GM12872 (cell line): Measurements from ENCODE around the gene KYAT1.
A peak's percentile ranks its signal among the peaks of the same experiment; 100 is the strongest.

Experiments
- TF ChIP-seq, protein P1 (sequence below): IDR thresholded peaks from 3 replicates; pipeline ENCODE4 v1.5.1; 2011; ENCODE audit warnings: low read depth, mild to moderate bottlenecking, low read length, moderate library complexity; ENCODE audit not compliant: insufficient read depth

The KYAT1 gene

DNA sequence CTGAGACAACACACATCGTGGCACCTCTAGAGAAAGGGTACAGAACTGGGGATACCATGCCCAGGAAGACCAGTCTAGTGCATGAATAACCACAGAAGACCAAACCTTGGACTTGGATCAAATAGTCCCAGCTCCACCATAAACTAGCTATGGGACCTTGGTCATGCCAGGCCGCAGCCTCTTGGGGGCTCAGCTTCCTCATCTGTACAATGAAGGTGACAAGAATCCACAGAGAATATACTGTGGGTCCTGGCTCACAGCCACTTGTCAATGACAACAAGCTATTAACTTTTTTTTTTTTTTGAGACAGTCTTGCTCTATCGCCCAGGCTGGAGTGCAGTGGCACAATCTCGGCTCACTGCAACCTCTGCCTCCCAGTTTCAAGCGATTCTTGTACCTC lies 3.9 kb downstream of the KYAT1 start:
- TF ChIP-seq, protein P1, sequence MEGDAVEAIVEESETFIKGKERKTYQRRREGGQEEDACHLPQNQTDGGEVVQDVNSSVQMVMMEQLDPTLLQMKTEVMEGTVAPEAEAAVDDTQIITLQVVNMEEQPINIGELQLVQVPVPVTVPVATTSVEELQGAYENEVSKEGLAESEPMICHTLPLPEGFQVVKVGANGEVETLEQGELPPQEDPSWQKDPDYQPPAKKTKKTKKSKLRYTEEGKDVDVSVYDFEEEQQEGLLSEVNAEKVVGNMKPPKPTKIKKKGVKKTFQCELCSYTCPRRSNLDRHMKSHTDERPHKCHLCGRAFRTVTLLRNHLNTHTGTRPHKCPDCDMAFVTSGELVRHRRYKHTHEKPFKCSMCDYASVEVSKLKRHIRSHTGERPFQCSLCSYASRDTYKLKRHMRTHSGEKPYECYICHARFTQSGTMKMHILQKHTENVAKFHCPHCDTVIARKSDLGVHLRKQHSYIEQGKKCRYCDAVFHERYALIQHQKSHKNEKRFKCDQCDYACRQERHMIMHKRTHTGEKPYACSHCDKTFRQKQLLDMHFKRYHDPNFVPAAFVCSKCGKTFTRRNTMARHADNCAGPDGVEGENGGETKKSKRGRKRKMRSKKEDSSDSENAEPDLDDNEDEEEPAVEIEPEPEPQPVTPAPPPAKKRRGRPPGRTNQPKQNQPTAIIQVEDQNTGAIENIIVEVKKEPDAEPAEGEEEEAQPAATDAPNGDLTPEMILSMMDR: no peak

DNA sequence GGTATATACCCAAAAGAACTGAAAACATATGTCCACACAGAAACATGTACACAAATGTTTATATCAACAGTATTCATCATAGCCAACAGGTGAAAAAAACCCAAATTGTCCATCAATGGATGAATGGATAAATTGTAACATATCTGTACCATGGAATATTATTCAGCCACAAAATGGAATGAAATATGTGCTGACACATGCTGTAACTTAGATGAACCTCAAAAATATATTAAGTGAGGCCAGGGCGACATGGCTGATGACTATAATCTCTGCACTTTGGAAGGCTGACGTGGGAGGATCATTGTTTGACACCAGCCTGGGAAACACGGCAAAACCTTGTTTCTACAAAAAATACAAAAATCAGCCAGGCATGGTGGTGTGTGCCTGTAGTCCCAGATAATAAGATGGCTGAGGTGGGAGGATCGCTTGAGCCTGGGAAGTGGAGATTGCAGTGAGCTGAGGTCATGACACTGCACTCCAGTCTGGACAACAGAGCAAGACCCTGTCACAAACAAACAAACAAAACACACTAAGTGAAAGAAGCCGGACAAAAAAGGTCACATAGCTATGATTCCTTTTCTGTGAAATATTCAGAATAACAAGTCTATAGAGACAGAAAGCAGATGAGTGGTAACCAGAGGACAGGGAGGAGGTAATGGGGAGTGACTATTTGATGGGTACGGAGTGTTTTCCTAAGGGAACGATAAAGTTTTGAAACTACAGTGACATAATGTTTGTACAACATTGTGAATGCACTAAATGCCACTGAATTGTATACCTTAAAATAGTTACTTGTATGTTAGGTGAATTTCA lies 11.4 kb downstream of the KYAT1 start:
- TF ChIP-seq, protein P1: no peak

DNA sequence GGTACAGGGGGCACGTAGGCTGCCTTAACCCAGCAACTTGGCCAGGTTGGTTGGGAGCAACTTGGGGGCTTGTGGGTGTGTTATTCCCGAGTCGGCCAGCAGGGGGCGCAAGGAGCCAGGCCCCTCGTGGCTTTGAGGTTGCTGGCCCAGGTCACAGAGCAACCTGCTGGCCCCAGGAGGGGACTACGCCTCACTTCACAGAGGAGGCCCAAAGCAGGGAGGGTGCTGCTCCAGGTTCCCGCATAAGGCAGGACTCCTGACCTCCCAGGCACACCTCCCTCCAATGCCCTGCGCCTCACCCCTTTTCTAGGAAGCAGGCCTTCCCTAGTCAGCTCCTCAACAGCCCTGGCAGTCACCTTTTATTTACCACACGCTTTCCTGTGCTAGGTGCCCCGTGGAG lies 18.1 kb downstream of the KYAT1 start:
- TF ChIP-seq, protein P1: peak; percentile 99

DNA sequence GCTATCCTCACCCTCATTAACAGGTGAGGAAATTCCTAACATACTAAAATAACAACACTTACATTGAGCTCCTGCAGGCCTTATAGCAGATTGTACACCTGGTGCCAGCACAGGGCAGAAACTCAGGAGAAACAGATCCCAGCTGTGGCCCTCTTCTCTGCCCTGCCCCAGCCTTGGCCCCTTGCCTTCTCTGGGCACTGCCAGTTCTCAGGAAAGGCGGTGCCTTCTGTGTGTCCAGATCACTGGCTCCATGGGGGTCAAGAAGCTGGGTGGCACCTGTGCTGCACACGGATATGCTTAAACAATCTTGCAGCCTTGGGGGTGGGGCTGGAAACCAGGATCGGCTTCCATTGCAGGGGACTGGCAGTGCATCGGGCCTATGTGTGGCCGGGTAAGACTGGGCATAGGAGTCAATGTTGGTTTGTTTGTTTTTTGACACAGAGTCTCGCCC lies 19.3 kb downstream of the KYAT1 start:
- TF ChIP-seq, protein P1: no peak

DNA sequence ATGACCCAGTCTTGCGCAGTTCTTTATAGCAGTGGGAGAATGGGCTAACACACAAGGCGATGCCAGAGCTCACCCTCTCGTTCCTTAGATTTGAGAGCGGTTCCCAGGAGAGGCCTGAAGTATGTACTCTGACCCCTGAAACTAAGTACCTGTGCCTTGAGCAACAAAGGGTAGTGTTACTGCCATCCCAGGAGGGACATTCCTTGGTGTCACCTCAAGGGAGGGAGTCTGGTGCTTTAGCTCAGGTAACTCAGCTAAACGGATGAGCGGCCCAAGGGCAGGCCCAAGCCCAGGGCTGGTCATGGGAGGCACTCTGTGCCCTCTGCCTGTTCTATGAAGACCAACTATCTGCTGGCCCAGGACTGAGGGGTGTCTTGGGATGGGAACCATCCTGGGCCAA lies 20.2 kb downstream of the KYAT1 start:
- TF ChIP-seq, protein P1: no peak

DNA sequence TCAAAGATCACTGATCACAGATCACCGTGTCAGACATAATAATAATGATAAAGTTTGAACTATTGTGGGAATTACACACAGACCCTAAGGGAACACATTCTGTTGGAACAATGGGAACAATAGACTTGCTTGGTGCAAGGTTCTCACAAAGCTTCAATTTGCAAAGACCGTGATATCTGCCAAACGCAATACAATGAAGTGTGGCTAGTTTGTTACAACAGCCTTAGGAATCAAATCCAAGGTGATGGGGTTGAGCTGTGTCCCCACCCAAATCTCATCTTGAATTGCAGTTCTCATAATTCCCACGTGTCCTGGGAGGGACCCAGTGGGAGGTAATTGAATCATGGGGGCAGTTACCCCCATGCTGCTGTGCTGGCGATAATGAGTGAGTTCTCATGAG lies 20.8 kb downstream of the KYAT1 start:
- TF ChIP-seq, protein P1: no peak

DNA sequence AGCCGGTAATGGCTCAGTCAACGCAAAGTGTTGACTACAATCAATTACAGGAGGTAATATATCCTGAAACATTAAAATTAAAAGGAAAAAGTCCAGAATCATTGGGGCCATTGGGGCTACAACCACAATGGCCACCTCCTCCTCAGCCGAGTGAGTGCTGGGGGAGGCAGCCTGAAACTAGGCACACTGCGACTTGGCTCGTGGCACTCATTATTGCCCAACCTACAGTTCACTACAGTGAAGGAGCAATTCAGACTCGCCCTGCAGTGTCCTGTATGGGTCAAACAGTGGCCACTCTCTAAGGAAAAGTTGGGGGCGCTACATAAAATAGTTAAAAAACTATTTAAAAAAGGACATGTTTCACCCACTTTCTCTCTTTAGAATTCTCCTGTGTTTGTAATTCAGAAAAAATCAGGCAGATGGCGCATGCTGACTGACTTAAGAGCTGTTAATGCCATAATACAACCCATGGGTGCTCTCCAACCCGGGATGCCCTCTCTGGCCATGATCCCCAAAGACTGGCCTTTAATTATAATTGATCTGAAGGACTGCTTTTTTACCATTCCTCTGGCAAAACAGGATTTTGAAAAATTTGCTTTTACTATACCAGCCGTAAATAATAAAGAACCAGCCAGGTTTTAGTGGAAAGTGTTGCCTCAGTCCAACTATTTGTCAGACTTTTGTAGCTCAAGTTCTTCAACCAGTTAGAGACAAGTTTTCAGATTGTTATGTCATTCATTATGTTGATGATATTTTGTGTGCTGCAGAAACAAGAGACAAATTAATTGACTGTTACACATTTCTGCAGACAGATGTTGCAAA lies 29.8 kb downstream of the KYAT1 start:
- TF ChIP-seq, protein P1: 0 out of 3 replicates have a peak, but pooled peaks have one; percentile 20
